Rectal smooth muscle tissue (tissue), 1 donor: ENCODE measurements around the gene ITSN2.

Experiments
- H3K27ac ChIP-seq: one replicate; pipeline ENCODE4 v1.7.0; 2013; ENCODE audit warnings: low read depth, low read length, inconsistent platforms
- H3K27me3 ChIP-seq: one replicate; pipeline ENCODE4 v1.7.0; 2013; ENCODE audit warnings: low read length; ENCODE audit not compliant: control insufficient read depth, insufficient read depth
- H3K36me3 ChIP-seq: one replicate; pipeline ENCODE4 v1.7.0; 2013; ENCODE audit warnings: low read length; ENCODE audit not compliant: control insufficient read depth, insufficient read depth
- H3K4me1 ChIP-seq: one replicate; pipeline ENCODE4 v1.7.0; 2013; ENCODE audit warnings: low read length; ENCODE audit not compliant: control insufficient read depth, insufficient read depth
- H3K4me3 ChIP-seq: one replicate; pipeline ENCODE4 v1.7.0; 2013; ENCODE audit warnings: low read length
- H3K9ac ChIP-seq: one replicate; pipeline ENCODE4 v1.7.0; 2013; ENCODE audit warnings: low read length

ITSN2 gene

GRCh38 chr2:24214880-24215279 is 145.5 kb downstream of the ITSN2 start:
- H3K27ac ChIP-seq = no peak overlapping the region
- peaks cover 22% of the 10 kb centered on the region for H3K36me3 ChIP-seq
- H3K4me3 ChIP-seq = no peak overlapping the region

GRCh38 chr2:24211408-24211807 is 148.9 kb downstream of the ITSN2 start:
- no peak overlapping the region for H3K27ac ChIP-seq
- H3K27me3 ChIP-seq = no peaks in the 10 kb centered on the region
- H3K36me3 ChIP-seq = peaks cover 38% of the 10 kb centered on the region
- H3K4me1 ChIP-seq = no peaks in the 10 kb centered on the region
- H3K4me3 ChIP-seq = no peak overlapping the region
- no peak overlapping the region for H3K9ac ChIP-seq

More at GRCh38 chr2:24214880-24215279, 145.5 kb downstream of the ITSN2 start:
- Histone ChIP-seq H3K27me3 (no peaks in the 10 kb centered on the region), H3K4me1 (no peaks in the 10 kb centered on the region), H3K9ac (no peak overlapping the region)

- no peak overlapping the region for H3K27ac ChIP-seq
- no peaks in the 10 kb centered on the region for H3K4me1 ChIP-seq
- no peak overlapping the region for H3K4me3 ChIP-seq
- peaks cover 33% of the 10 kb centered on the region for H3K36me3 ChIP-seq
- H3K9ac ChIP-seq = no peak overlapping the region
- no peaks in the 10 kb centered on the region for H3K27me3 ChIP-seq
Measured at GRCh38 chr2:24210723-24211122, 149.6 kb downstream of the ITSN2 start.

- peaks cover 35% of the 10 kb centered on the region for H3K36me3 ChIP-seq
- no peak overlapping the region for H3K9ac ChIP-seq
- no peaks in the 10 kb centered on the region for H3K4me1 ChIP-seq
- no peak overlapping the region for H3K27ac ChIP-seq
- no peak overlapping the region for H3K4me3 ChIP-seq
- no peaks in the 10 kb centered on the region for H3K27me3 ChIP-seq
Measured at GRCh38 chr2:24210106-24210455, 150.3 kb downstream of the ITSN2 start.

- H3K27me3 ChIP-seq = no peaks in the 10 kb centered on the region
- H3K4me3 ChIP-seq = no peak overlapping the region
- H3K9ac ChIP-seq = no peak overlapping the region
- peaks cover 39% of the 10 kb centered on the region for H3K36me3 ChIP-seq
- H3K27ac ChIP-seq = no peak overlapping the region
- no peaks in the 10 kb centered on the region for H3K4me1 ChIP-seq
Measured at GRCh38 chr2:24209389-24210105, 150.8 kb downstream of the ITSN2 start.

GRCh38 chr2:24208490-24208889 is 151.8 kb downstream of the ITSN2 start:
- peaks cover 45% of the 10 kb centered on the region for H3K36me3 ChIP-seq
- no peak overlapping the region for H3K27ac ChIP-seq
- no peaks in the 10 kb centered on the region for H3K27me3 ChIP-seq
- no peak overlapping the region for H3K9ac ChIP-seq
- no peak overlapping the region for H3K4me3 ChIP-seq
- no peaks in the 10 kb centered on the region for H3K4me1 ChIP-seq

- H3K27ac ChIP-seq = no peak overlapping the region
- no peaks in the 10 kb centered on the region for H3K27me3 ChIP-seq
- H3K4me1 ChIP-seq = no peaks in the 10 kb centered on the region
- H3K4me3 ChIP-seq = no peak overlapping the region
- H3K9ac ChIP-seq = no peak overlapping the region
- peaks cover 41% of the 10 kb centered on the region for H3K36me3 ChIP-seq
Measured at GRCh38 chr2:24207359-24207758, 153.0 kb downstream of the ITSN2 start.

- Histone ChIP-seq H3K4me3 (no peak overlapping the region), H3K4me1 (no peaks in the 10 kb centered on the region), H3K36me3 (peaks cover 41% of the 10 kb centered on the region), H3K27ac (no peak overlapping the region), H3K27me3 (no peaks in the 10 kb centered on the region), H3K9ac (no peak overlapping the region)
Measured at GRCh38 chr2:24206714-24207113, 153.6 kb downstream of the ITSN2 start.

- H3K36me3 ChIP-seq = peaks cover 41% of the 10 kb centered on the region
- no peak overlapping the region for H3K9ac ChIP-seq
- no peak overlapping the region for H3K4me3 ChIP-seq
- H3K4me1 ChIP-seq = no peaks in the 10 kb centered on the region
- no peak overlapping the region for H3K27ac ChIP-seq
- no peaks in the 10 kb centered on the region for H3K27me3 ChIP-seq
Measured at GRCh38 chr2:24206242-24206641, 154.1 kb downstream of the ITSN2 start.

- no peak overlapping the region for H3K4me3 ChIP-seq
- H3K4me1 ChIP-seq = no peaks in the 10 kb centered on the region
- no peaks in the 10 kb centered on the region for H3K27me3 ChIP-seq
- no peak overlapping the region for H3K27ac ChIP-seq
- H3K9ac ChIP-seq = no peak overlapping the region
- peaks cover 35% of the 10 kb centered on the region for H3K36me3 ChIP-seq
Measured at GRCh38 chr2:24205131-24205530, 155.2 kb downstream of the ITSN2 start.

GRCh38 chr2:24204505-24204904 is 155.8 kb downstream of the ITSN2 start:
- Histone ChIP-seq H3K27me3 (no peaks in the 10 kb centered on the region), H3K36me3 (peaks cover 35% of the 10 kb centered on the region), H3K4me3 (no peak overlapping the region)

GRCh38 chr2:24203787-24204150 is 156.6 kb downstream of the ITSN2 start:
- H3K4me3 ChIP-seq = no peak overlapping the region
- H3K27ac ChIP-seq = no peak overlapping the region
- H3K36me3 ChIP-seq = peaks cover 32% of the 10 kb centered on the region
- H3K4me1 ChIP-seq = no peaks in the 10 kb centered on the region
- H3K27me3 ChIP-seq = no peaks in the 10 kb centered on the region
- no peak overlapping the region for H3K9ac ChIP-seq

More at GRCh38 chr2:24204505-24204904, 155.8 kb downstream of the ITSN2 start:
- Histone ChIP-seq H3K27ac (no peak overlapping the region), H3K9ac (no peak overlapping the region), H3K4me1 (no peaks in the 10 kb centered on the region)

- Histone ChIP-seq H3K4me1 (no peaks in the 10 kb centered on the region), H3K27me3 (no peaks in the 10 kb centered on the region), H3K27ac (no peak overlapping the region), H3K9ac (no peak overlapping the region), H3K36me3 (peaks cover 26% of the 10 kb centered on the region), H3K4me3 (no peak overlapping the region)
Measured at GRCh38 chr2:24203029-24203786, 157.1 kb downstream of the ITSN2 start.
